Upper lobe of right lung (tissue), 1 donor: ENCODE measurements around the gene XKR7. TPM values are rescaled to one million over a fixed set of nuclear protein-coding genes. Genes with fewer than 3 reads are reported as not detected.

Experiments used
- ATAC-seq: fragments of 200-7000 bp; cut with Tn5 transposase; one replicate; pipeline ENCODE4 v1.9.1; 2020; ENCODE audit warnings: mild to moderate bottlenecking, moderate library complexity
- DNase-seq: peaks from one replicate; pipeline ENCODE4 v3.0.0-alpha.2; 2020
- H3K27ac ChIP-seq: fragments of 200-600 bp; one replicate; pipeline ENCODE4 v1.8.0; 2022
- H3K27me3 ChIP-seq: fragments of 200-600 bp; one replicate; pipeline ENCODE4 v1.8.0; 2022; ENCODE audit warnings: mild to moderate bottlenecking
- H3K36me3 ChIP-seq: fragments of 200-600 bp; one replicate; pipeline ENCODE4 v1.8.0; 2022
- H3K4me1 ChIP-seq: fragments of 200-600 bp; one replicate; pipeline ENCODE4 v1.8.0; 2022
- H3K4me3 ChIP-seq: fragments of 200-600 bp; one replicate; pipeline ENCODE4 v1.8.0; 2022; ENCODE audit warnings: mild to moderate bottlenecking
- H3K9me3 ChIP-seq: fragments of 200-600 bp; one replicate; pipeline ENCODE4 v1.8.0; 2022
- intact Hi-C: fragments of 100-400 bp; cut with DNase I; formaldehyde crosslinking; loops from one replicate; pipeline ENCODE4 v1.11.0; 2022
- total RNA-seq: library from RNA; stranded (reverse); fragmentation: NEBNext Ultra II Directional; extraction: Animal tissue kit (Norgen Biotek cat#: 25700); gene quantifications from one replicate; pipeline ENCODE4 v1.2.1, GENCODE V29; 2021
- TF ChIP-seq, protein P1 (sequence below): fragments of 200-600 bp; IDR thresholded peaks from one replicate; pipeline ENCODE4 v1.8.0; 2022; ENCODE audit warnings: antibody characterized with exemption
- donor health status: DM: no; HTN: yes; CAD: no; lungs with severe emphysema.

XKR7 gene
- total RNA-seq, 1 donor from 2014 or later: 0.09 TPM

DNA sequence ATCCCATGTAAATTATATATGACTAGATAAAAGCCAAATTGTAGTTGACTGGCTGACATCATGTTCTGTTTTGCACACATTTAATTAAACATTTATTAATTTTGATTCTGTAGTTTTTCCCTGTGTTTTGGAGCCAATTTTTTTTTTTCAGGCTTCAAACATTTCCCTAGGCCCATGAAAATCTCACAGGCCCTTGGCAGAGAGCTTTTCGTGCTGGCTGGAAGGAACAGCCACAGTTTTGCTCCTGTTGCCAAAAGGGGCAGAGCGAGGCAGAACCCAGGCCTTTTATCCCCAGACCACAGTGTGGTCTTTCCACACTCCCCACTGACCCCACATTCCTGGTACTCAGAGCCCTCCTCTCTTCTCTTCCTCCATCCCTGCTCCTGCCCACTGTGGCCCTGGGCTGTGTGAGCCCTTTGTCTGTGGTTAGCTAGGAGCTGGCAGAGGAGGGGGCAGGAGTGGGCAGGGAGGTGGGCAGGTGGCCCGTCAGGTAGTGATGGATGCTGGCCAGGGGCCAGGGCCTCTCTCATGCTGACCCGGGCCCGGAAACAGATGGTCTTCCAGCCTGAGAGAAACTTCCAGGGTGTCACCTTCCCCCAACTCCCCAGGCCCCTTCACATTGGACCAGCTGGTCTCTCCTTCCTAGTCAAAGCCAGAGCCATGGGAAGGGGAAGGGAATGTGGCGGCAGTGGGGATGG is 22.8 kb downstream of the XKR7 start:
- H3K4me3 ChIP-seq: no peak overlapping the region
- no peaks in the 10 kb centered on the region for H3K36me3 ChIP-seq
- H3K9me3 ChIP-seq: no peaks in the 10 kb centered on the region

DNA sequence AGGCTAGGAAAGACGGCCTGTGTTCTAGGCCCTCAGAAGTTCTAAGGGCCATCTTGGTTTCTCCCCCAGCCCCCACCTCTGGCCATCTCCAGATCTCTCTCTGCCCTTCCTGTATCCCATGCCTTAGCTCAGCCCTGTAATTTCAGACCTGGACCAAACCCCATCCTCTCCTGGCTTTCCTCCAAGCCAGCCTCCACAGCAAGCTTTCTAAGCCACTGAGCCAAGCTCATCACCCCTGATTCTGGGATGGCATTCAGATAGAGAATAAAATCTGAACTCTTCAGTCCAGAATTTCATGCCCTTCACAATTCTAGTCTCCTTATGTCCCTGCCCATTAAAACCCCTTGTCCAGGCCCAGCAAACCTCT is 23.4 kb downstream of the XKR7 start:
- no peak for ATAC-seq
- intact Hi-C loops: no loop called here

More for the DNA sequence above, 22.8 kb downstream of the XKR7 start:
- ATAC-seq (no peak), DNase-seq (no peak)
- Histone ChIP-seq H3K4me1 (no peaks in the 10 kb centered on the region), H3K27ac (no peak overlapping the region), H3K27me3 (peaks cover 22% of the 10 kb centered on the region)
- intact Hi-C loops: no loop called here
- TF ChIP-seq, protein P1, sequence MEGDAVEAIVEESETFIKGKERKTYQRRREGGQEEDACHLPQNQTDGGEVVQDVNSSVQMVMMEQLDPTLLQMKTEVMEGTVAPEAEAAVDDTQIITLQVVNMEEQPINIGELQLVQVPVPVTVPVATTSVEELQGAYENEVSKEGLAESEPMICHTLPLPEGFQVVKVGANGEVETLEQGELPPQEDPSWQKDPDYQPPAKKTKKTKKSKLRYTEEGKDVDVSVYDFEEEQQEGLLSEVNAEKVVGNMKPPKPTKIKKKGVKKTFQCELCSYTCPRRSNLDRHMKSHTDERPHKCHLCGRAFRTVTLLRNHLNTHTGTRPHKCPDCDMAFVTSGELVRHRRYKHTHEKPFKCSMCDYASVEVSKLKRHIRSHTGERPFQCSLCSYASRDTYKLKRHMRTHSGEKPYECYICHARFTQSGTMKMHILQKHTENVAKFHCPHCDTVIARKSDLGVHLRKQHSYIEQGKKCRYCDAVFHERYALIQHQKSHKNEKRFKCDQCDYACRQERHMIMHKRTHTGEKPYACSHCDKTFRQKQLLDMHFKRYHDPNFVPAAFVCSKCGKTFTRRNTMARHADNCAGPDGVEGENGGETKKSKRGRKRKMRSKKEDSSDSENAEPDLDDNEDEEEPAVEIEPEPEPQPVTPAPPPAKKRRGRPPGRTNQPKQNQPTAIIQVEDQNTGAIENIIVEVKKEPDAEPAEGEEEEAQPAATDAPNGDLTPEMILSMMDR: no peak

DNA sequence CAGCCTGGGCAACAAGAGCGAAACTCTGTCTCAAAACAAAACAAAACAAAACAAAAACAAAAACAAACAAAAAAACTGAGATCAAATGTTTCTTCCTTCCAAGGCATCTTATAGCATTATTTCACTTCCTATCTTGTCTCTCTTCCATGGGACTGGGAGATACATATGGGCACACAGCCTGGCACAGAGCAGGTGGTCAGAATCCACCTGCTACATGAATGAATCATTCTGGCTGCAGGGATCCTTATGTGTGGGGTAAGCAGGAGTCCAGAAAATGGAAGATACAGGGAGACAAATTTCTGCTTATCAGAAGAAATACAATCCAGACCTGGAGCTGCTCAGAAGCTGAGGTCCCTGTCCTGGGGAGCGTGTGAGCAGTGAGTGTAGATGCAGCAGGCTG is 24.1 kb downstream of the XKR7 start:
- intact Hi-C loops: no loop called here
- DNase-seq (no peak), ATAC-seq (no peak)
- Histone ChIP-seq H3K4me3 (no peak overlapping the region), H3K27ac (no peak overlapping the region), H3K36me3 (no peaks in the 10 kb centered on the region), H3K9me3 (no peaks in the 10 kb centered on the region), H3K27me3 (peaks cover 23% of the 10 kb centered on the region), H3K4me1 (no peaks in the 10 kb centered on the region)
- TF ChIP-seq, protein P1: no peak

More for the DNA sequence above, 23.4 kb downstream of the XKR7 start:
- H3K27me3 ChIP-seq: peaks cover 23% of the 10 kb centered on the region
- H3K9me3 ChIP-seq: no peaks in the 10 kb centered on the region
- DNase-seq: no peak
- TF ChIP-seq, protein P1: no peak
- H3K4me1 ChIP-seq: no peaks in the 10 kb centered on the region
- H3K4me3 ChIP-seq: no peak overlapping the region
- H3K27ac ChIP-seq: no peak overlapping the region
- no peaks in the 10 kb centered on the region for H3K36me3 ChIP-seq

DNA sequence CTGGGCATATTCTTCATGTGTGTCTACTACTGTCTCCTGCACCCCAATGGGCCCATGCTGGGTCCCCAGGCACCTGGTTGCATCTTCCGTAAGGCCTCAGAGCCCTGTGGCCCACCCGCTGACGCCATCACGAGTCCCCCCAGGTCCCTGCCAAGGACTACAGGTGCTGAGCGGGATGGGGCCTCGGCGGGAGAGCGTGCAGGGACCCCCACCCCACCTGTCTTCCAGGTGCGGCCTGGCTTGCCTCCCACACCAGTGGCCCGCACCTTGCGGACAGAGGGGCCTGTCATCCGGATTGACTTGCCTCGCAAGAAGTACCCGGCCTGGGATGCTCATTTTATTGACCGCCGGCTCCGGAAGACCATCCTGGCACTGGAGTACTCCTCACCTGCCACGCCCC is 29.0 kb downstream of the XKR7 start:
- peaks cover 23% of the 10 kb centered on the region for H3K27me3 ChIP-seq
- DNase-seq: no peak
- H3K36me3 ChIP-seq: no peaks in the 10 kb centered on the region
- no peak overlapping the region for H3K4me3 ChIP-seq
- H3K27ac ChIP-seq: no peak overlapping the region
- intact Hi-C loops: no loop called here
- no peak for ATAC-seq
- no peaks in the 10 kb centered on the region for H3K4me1 ChIP-seq
- H3K9me3 ChIP-seq: no peaks in the 10 kb centered on the region
- TF ChIP-seq, protein P1: no peak

DNA sequence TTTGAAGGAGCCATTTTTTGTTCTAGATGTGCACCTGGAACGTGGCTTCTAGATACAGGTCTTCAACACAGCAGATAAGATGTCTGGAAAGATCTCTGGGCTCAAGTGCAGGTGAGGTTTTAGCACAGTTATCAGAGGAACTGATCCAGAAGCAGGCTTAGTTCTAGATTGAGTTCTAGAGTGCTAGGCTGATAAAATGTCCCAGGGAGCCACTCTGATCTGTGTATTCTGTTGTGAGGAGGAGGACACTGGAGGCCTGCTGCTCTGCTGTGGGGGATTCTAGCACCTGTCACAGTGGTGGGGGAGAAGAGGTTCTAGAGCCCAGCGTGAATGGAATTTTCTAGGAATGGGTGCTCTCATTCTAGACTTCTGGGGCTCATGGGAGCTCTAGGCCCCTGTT is 30.3 kb downstream of the XKR7 start:
- H3K4me3 ChIP-seq: no peak overlapping the region
- no peaks in the 10 kb centered on the region for H3K36me3 ChIP-seq
- peaks cover 23% of the 10 kb centered on the region for H3K27me3 ChIP-seq
- TF ChIP-seq, protein P1: no peak
- H3K4me1 ChIP-seq: no peaks in the 10 kb centered on the region
- intact Hi-C loops: no loop called here
- ATAC-seq (no peak), DNase-seq (no peak)
- H3K9me3 ChIP-seq: no peaks in the 10 kb centered on the region
- H3K27ac ChIP-seq: no peak overlapping the region

DNA sequence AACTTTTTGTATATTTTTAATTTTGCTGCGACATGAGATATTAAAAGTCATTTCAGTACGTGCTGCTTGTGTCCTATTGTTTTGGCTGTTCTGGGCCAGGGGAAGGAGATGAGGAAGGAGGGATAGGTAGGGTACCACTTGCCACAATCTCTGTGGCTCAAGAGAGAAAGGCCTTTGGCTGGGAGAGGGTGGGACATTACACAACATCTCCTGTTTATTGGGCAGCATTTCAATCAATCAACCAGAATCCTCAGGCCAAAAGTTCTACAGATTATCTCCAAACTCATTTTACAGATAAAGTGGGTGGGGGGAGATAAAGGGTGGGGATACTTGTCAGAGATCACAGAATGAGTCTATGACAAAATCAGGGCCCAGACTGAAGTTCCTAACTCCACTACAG is 35.4 kb downstream of the XKR7 start:
- TF ChIP-seq, protein P1: no peak
- ATAC-seq (no peak), DNase-seq (no peak)
- no peaks in the 10 kb centered on the region for H3K36me3 ChIP-seq
- no peak overlapping the region for H3K4me3 ChIP-seq
- intact Hi-C loops: no loop called here
- H3K9me3 ChIP-seq: no peaks in the 10 kb centered on the region
- peaks cover 8% of the 10 kb centered on the region for H3K4me1 ChIP-seq
- no peak overlapping the region for H3K27ac ChIP-seq
- H3K27me3 ChIP-seq: no peaks in the 10 kb centered on the region
